Stimulated activated CD4-positive, alpha-beta T cell treated with anti-CD3 and anti-CD28 coated beads, Interleukin-4, amount 100 ng/mL, for 1 hour (primary cell): ENCODE measurements around the gene FRMD3.

Experiments used
- DNase-seq: peaks from one replicate; pipeline ENCODE4 v3.0.0-alpha.2; 2020

Gene FRMD3

GRCh38 chr9:83471241-83471640, 67.0 kb downstream of the FRMD3 start:
- DNase-seq: no peak

- no peak for DNase-seq
These were observed 68.5 kb downstream of the FRMD3 start for GRCh38 chr9:83469722-83470121.

GRCh38 chr9:83468821-83469220, 69.4 kb downstream of the FRMD3 start:
- no peak for DNase-seq

GRCh38 chr9:83466877-83467276, 71.3 kb downstream of the FRMD3 start:
- DNase-seq: no peak

GRCh38 chr9:83466351-83466750, 71.8 kb downstream of the FRMD3 start:
- DNase-seq: no peak

- DNase-seq: no peak
These were observed 78.4 kb downstream of the FRMD3 start for GRCh38 chr9:83459830-83460229.

GRCh38 chr9:83458530-83458929, 79.7 kb downstream of the FRMD3 start:
- no peak for DNase-seq

- DNase-seq: no peak
These were observed 81.2 kb downstream of the FRMD3 start for GRCh38 chr9:83457005-83457404.

- no peak for DNase-seq
These were observed 82.0 kb downstream of the FRMD3 start for GRCh38 chr9:83456226-83456625.

GRCh38 chr9:83454076-83454475, 84.1 kb downstream of the FRMD3 start:
- no peak for DNase-seq

GRCh38 chr9:83451308-83451707, 86.9 kb downstream of the FRMD3 start:
- no peak for DNase-seq

GRCh38 chr9:83449983-83450382, 88.2 kb downstream of the FRMD3 start:
- DNase-seq: no peak

GRCh38 chr9:83449166-83449565, 89.0 kb downstream of the FRMD3 start:
- DNase-seq: no peak

GRCh38 chr9:83448626-83449025, 89.6 kb downstream of the FRMD3 start:
- DNase-seq: no peak

GRCh38 chr9:83447351-83447750, 90.8 kb downstream of the FRMD3 start:
- no peak for DNase-seq

GRCh38 chr9:83445703-83446265, 92.4 kb downstream of the FRMD3 start:
- no peak for DNase-seq

GRCh38 chr9:83444110-83444509, 94.1 kb downstream of the FRMD3 start:
- no peak for DNase-seq

GRCh38 chr9:83441390-83441789, 96.8 kb downstream of the FRMD3 start:
- DNase-seq: no peak

- DNase-seq: no peak
These were observed 97.6 kb downstream of the FRMD3 start for GRCh38 chr9:83440641-83441040.

- DNase-seq: no peak
These were observed 102.9 kb downstream of the FRMD3 start for GRCh38 chr9:83435301-83435700.

GRCh38 chr9:83434254-83434653, 103.9 kb downstream of the FRMD3 start:
- no peak for DNase-seq

GRCh38 chr9:83433846-83434245, 104.4 kb downstream of the FRMD3 start:
- no peak for DNase-seq

- DNase-seq: no peak
These were observed 105.2 kb downstream of the FRMD3 start for GRCh38 chr9:83432877-83433550.

- no peak for DNase-seq
These were observed 106.0 kb downstream of the FRMD3 start for GRCh38 chr9:83432104-83432627.
